WTC11 (cell line): ENCODE data around the gene ELMO1.

Experiments
- FOXK1 ChIP-seq: sonication (generic); formaldehyde crosslinking; IDR thresholded peaks from 2 replicates; pipeline ENCODE4 v1.8.0; 2022; ENCODE audit warnings: mild to moderate bottlenecking, moderate library complexity, missing genetic modification reagents
- RELA ChIP-seq: sonication (generic); formaldehyde crosslinking; IDR thresholded peaks from 2 replicates; pipeline ENCODE4 v1.8.1; 2022; ENCODE audit warnings: missing genetic modification reagents, mild to moderate bottlenecking, borderline replicate concordance
- TF ChIP-seq, protein P1 (sequence below): fragments of 200-600 bp; IDR thresholded peaks from 2 replicates; pipeline ENCODE4 v1.8.0; 2022; ENCODE audit warnings: antibody characterized with exemption
- TF ChIP-seq, protein P2 (sequence below): sonication (generic); formaldehyde crosslinking; IDR thresholded peaks from 2 replicates; pipeline ENCODE4 v1.8.1; 2022; ENCODE audit warnings: low read depth, missing genetic modification reagents, borderline replicate concordance
- TF ChIP-seq, protein P3 (sequence below): sonication (generic); formaldehyde crosslinking; IDR thresholded peaks from 2 replicates; pipeline ENCODE4 v1.8.1; 2022; ENCODE audit warnings: missing genetic modification reagents, borderline replicate concordance

DNA sequence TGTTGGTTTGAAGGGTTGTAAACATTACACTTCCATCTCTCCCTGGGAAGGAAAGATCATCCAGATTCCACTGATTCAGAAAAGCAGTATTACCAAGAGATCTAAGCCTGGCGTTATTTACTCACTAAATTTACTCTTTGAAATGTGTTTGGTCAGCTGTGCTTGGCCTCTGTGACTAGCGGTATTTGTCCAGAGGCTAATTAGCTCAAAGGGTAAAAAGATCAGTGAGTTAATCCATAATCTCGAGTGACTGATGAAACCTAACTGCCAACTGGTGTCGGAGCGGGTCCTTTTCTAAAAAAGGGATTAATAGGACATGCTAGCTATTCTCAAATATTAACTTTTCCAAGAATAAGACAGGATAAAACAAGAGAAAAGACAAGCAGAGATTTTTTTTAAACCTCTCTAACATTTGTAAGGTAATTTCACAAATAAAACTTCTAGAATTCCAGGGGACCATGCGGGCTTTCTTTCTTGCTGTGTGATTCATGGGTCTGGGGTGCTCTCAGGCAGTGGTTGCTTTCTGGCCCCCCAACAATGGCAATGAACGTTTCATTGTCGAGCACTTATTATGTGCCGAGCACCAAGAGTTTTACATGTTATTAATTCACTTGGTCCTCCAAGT is 477.0 kb downstream of the ELMO1 start:
- TF ChIP-seq, protein P1, sequence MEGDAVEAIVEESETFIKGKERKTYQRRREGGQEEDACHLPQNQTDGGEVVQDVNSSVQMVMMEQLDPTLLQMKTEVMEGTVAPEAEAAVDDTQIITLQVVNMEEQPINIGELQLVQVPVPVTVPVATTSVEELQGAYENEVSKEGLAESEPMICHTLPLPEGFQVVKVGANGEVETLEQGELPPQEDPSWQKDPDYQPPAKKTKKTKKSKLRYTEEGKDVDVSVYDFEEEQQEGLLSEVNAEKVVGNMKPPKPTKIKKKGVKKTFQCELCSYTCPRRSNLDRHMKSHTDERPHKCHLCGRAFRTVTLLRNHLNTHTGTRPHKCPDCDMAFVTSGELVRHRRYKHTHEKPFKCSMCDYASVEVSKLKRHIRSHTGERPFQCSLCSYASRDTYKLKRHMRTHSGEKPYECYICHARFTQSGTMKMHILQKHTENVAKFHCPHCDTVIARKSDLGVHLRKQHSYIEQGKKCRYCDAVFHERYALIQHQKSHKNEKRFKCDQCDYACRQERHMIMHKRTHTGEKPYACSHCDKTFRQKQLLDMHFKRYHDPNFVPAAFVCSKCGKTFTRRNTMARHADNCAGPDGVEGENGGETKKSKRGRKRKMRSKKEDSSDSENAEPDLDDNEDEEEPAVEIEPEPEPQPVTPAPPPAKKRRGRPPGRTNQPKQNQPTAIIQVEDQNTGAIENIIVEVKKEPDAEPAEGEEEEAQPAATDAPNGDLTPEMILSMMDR = no peak
- TF ChIP-seq RELA (CRISPR knock-in tag) (no peak), FOXK1 (no peak)
- TF ChIP-seq, protein P2, sequence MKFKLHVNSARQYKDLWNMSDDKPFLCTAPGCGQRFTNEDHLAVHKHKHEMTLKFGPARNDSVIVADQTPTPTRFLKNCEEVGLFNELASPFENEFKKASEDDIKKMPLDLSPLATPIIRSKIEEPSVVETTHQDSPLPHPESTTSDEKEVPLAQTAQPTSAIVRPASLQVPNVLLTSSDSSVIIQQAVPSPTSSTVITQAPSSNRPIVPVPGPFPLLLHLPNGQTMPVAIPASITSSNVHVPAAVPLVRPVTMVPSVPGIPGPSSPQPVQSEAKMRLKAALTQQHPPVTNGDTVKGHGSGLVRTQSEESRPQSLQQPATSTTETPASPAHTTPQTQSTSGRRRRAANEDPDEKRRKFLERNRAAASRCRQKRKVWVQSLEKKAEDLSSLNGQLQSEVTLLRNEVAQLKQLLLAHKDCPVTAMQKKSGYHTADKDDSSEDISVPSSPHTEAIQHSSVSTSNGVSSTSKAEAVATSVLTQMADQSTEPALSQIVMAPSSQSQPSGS = no peak
- TF ChIP-seq, protein P3, sequence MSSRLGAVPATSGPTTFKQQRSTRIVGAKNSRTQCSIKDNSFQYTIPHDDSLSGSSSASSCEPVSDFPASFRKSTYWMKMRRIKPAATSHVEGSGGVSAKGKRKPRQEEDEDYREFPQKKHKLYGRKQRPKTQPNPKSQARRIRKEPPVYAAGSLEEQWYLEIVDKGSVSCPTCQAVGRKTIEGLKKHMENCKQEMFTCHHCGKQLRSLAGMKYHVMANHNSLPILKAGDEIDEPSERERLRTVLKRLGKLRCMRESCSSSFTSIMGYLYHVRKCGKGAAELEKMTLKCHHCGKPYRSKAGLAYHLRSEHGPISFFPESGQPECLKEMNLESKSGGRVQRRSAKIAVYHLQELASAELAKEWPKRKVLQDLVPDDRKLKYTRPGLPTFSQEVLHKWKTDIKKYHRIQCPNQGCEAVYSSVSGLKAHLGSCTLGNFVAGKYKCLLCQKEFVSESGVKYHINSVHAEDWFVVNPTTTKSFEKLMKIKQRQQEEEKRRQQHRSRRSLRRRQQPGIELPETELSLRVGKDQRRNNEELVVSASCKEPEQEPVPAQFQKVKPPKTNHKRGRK (CRISPR knock-in tag) = no peak
